ENCODE results near the gene CRYAA. TPM values are rescaled to one million over a fixed set of nuclear protein-coding genes. Genes with fewer than 3 reads are reported as not detected.

CRYAA gene
- total RNA-seq, 1 experiment from 2014 or later: not detected

DNA sequence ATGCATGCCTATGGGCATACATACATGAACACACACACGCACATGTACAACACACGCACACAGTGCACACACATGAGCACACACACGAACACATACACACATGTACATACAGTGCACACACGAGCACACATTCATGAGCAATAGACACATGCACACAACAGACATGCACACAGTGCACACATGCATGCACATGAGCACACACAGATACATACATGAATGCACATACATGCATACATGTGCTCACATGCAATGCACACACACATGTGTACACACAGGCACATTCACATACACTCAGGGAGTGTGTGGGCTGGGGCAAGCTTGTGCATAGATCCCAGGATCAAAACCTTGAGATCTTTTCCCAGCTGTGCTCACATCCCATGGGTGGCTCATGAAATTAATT lies 18.9 kb downstream of the CRYAA start:
- TF ChIP-seq, protein P1, sequence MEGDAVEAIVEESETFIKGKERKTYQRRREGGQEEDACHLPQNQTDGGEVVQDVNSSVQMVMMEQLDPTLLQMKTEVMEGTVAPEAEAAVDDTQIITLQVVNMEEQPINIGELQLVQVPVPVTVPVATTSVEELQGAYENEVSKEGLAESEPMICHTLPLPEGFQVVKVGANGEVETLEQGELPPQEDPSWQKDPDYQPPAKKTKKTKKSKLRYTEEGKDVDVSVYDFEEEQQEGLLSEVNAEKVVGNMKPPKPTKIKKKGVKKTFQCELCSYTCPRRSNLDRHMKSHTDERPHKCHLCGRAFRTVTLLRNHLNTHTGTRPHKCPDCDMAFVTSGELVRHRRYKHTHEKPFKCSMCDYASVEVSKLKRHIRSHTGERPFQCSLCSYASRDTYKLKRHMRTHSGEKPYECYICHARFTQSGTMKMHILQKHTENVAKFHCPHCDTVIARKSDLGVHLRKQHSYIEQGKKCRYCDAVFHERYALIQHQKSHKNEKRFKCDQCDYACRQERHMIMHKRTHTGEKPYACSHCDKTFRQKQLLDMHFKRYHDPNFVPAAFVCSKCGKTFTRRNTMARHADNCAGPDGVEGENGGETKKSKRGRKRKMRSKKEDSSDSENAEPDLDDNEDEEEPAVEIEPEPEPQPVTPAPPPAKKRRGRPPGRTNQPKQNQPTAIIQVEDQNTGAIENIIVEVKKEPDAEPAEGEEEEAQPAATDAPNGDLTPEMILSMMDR (IDR thresholded peaks at IDR 0.05; ENCODE audit: unreplicated experiment): no peak
- POLR2A ChIA-PET: no interaction called here
- Mint-ChIP-seq H3K36me3 (ENCODE audit: insufficient read depth, unreplicated experiment) (no peaks in the 10 kb centered on the region), H3K27ac (ENCODE audit: low read depth, unreplicated experiment) (no peak overlapping the region), H3K27me3 (ENCODE audit: insufficient read depth, unreplicated experiment) (no peaks in the 10 kb centered on the region), H3K4me1 (ENCODE audit: insufficient read depth, unreplicated experiment) (peaks cover 18% of the 10 kb centered on the region), H3K9me3 (ENCODE audit: unreplicated experiment) (no peaks in the 10 kb centered on the region), H3K4me3 (ENCODE audit: unreplicated experiment) (no peak overlapping the region)
- CTCF ChIA-PET: no interaction called here
- intact Hi-C loops (cut with micrococcal nuclease): no loop called here
- no peak for DNase-seq (ENCODE audit: unreplicated experiment)
- no TSS peak for BruUV-seq (replicated peaks)

DNA sequence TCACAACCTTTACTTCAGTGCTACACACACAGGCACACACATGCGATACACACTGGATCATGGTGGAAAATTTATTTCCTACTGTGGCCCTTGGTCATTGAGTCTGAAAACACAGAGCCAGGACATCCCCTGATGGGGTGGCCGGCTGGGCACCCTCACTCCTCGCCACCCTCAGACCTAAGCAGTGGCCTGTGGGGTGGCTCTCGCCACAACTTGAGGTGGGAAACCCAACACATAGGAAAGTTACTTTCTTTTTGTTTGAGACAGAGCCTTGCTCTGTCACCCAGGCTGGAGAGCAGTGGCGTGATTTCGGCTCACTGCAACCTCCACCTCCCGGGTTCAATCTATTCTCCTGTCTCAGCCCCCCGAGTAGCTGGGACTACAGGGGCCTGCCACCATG lies 19.4 kb downstream of the CRYAA start:
- Mint-ChIP-seq H3K9me3 (ENCODE audit: unreplicated experiment) (no peaks in the 10 kb centered on the region), H3K4me1 (ENCODE audit: insufficient read depth, unreplicated experiment) (peaks cover 22% of the 10 kb centered on the region), H3K27me3 (ENCODE audit: insufficient read depth, unreplicated experiment) (no peaks in the 10 kb centered on the region), H3K4me3 (ENCODE audit: unreplicated experiment) (no peak overlapping the region), H3K36me3 (ENCODE audit: insufficient read depth, unreplicated experiment) (no peaks in the 10 kb centered on the region), H3K27ac (ENCODE audit: low read depth, unreplicated experiment) (peak overlapping the region; percentile 32)
- CTCF ChIA-PET: no interaction called here
- POLR2A ChIA-PET: interaction anchor here (0.6 to 1.0 kb wide), 2 partner anchors 119 to 120 kb away, joined by 3 read pairs; no protein-coding TSS in a partner anchor
- no peak for DNase-seq (ENCODE audit: unreplicated experiment)
- no TSS peak for BruUV-seq (replicated peaks)
- intact Hi-C loops (cut with micrococcal nuclease): no loop called here
- TF ChIP-seq, protein P1 (IDR thresholded peaks at IDR 0.05; ENCODE audit: unreplicated experiment): no peak

DNA sequence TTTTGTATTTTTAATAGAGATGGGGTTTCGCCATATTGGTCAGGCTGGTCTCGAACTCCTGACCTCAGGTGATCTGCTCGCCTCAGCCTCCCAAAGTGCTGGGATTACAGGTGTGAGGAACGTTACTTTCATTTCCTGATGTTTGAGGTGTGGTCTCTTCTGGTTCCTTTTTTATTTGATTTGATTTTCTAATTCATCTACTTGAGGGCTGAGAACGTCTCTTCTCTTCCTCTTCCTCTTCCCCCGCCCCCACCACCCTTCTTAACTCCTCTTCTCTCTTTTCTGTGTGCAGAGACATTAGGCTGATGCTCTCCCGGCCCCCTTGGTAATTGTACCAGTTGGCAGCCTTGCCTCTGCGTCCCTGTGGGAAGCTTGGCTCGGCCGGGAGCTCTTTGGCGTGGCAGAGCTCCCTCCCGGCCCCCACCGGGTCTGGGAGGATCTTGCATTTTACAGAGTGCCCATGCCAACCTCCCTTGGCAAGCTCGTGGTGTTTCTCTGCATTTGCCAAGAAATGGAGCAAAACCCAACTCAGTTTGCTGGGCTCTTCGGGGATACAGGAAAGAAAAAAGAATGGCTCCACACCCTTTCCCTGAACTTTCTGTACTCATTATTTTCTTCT lies 19.9 kb downstream of the CRYAA start:
- intact Hi-C loops (cut with micrococcal nuclease): no loop called here
- POLR2A ChIA-PET: interaction anchor here (0.6 to 1.0 kb wide), 4 partner anchors 119 to 467 kb away, joined by 3 read pairs; no protein-coding TSS in a partner anchor
- H3K27me3 Mint-ChIP-seq (ENCODE audit: insufficient read depth, unreplicated experiment): no peaks in the 10 kb centered on the region
- peak; percentile 57 for DNase-seq (ENCODE audit: unreplicated experiment)
- H3K9me3 Mint-ChIP-seq (ENCODE audit: unreplicated experiment): no peaks in the 10 kb centered on the region
- peak overlapping the region; percentile 32 for H3K27ac Mint-ChIP-seq (ENCODE audit: low read depth, unreplicated experiment)
- H3K4me3 Mint-ChIP-seq (ENCODE audit: unreplicated experiment): no peak overlapping the region
- no peaks in the 10 kb centered on the region for H3K36me3 Mint-ChIP-seq (ENCODE audit: insufficient read depth, unreplicated experiment)
- TF ChIP-seq, protein P1 (IDR thresholded peaks at IDR 0.05; ENCODE audit: unreplicated experiment): no peak
- CTCF ChIA-PET: no interaction called here
- no TSS peak for BruUV-seq (replicated peaks)
- H3K4me1 Mint-ChIP-seq (ENCODE audit: insufficient read depth, unreplicated experiment): peaks cover 27% of the 10 kb centered on the region

DNA sequence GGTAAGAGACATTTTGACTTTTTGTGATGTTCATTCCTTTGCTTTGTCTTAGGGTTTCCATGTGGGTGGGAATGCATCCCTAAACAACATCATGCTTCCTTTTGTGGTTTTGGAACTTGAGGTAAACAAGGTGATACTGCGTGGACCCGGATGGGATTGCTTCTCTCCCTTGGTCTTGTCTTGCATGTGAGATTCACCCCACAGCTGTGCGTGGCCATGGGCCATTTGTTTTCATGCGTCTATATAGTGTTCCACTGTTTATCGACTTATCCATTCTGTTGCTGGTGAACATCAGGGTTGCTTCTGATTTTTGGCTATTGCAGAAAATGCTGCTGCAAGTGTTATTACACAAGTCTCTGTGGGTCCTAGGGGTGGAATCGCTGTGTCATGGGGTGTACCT lies 21.1 kb downstream of the CRYAA start:
- Mint-ChIP-seq H3K36me3 (ENCODE audit: insufficient read depth, unreplicated experiment) (no peaks in the 10 kb centered on the region), H3K27ac (ENCODE audit: low read depth, unreplicated experiment) (no peak overlapping the region), H3K4me1 (ENCODE audit: insufficient read depth, unreplicated experiment) (peaks cover 39% of the 10 kb centered on the region), H3K4me3 (ENCODE audit: unreplicated experiment) (no peak overlapping the region), H3K9me3 (ENCODE audit: unreplicated experiment) (no peaks in the 10 kb centered on the region), H3K27me3 (ENCODE audit: insufficient read depth, unreplicated experiment) (no peaks in the 10 kb centered on the region)
- ChIA-PET POLR2A (no interaction called here), CTCF (interaction anchor here (1.2 kb wide), 1 partner anchor 115 kb away, joined by 3 read pairs; no protein-coding TSS in a partner anchor)
- intact Hi-C loops (cut with micrococcal nuclease): no loop called here
- BruUV-seq (replicated peaks): no TSS peak
- TF ChIP-seq, protein P1 (IDR thresholded peaks at IDR 0.05; ENCODE audit: unreplicated experiment): no peak
- DNase-seq (ENCODE audit: unreplicated experiment): no peak

Measured in MCF 10A (cell line).